H1 (cell line): ENCODE measurements around the gene NUP58. TPM values are rescaled to one million over a fixed set of nuclear protein-coding genes. Genes with fewer than 3 reads are reported as not detected.

Experiments used
- HDAC6 ChIP-seq: IDR thresholded peaks from one replicate; pipeline ENCODE4 v1.7.1; 2012; ENCODE audit warnings: low read depth, mild to moderate bottlenecking, inconsistent platforms, low read length, moderate library complexity
- SIX5 ChIP-seq: IDR thresholded peaks from 2 replicates; pipeline ENCODE4 v1.6.1; 2011; ENCODE audit warnings: mild to moderate bottlenecking, low read depth, low read length
- SRF ChIP-seq: IDR thresholded peaks from 2 replicates; pipeline ENCODE4 v1.6.1; 2011; ENCODE audit warnings: mild to moderate bottlenecking, low read depth, low read length, moderate library complexity
- polyA plus RNA-seq, 7 experiments: library from polyadenylated mRNA; depleted of rRNA in 3 of 7; stranded (reverse) in 5 of 7; unstranded in 2 of 7; fragments of >200 nt in 5 of 7; fragments of 200-250 nt in 2 of 7; gene quantifications; 1 replicate in 5 of 7; 2 replicates in 1 of 7; 4 replicates in 1 of 7; pipeline versions ENCODE4 v1.2.1 to v1.2.3, GENCODE V29; 2011 to 2013; ENCODE audit warnings: missing spikeins in 2 of 7, mixed read lengths in 2 of 7
- total RNA-seq: library from RNA; stranded (reverse); fragmentation: NEBNext Ultra II Directional; extraction: Animal tissue kit (Norgen Biotek cat#: 25700); gene quantifications from 2 replicates; pipeline ENCODE4 v1.2.1, GENCODE V29; 2021

NUP58 gene
- total and polyA plus RNA-seq, 2 of the 8 experiments (the other 6 are each of a cell fraction or from before 2014, with no cell fraction given) = 35.0 to 53.8 TPM

DNA sequence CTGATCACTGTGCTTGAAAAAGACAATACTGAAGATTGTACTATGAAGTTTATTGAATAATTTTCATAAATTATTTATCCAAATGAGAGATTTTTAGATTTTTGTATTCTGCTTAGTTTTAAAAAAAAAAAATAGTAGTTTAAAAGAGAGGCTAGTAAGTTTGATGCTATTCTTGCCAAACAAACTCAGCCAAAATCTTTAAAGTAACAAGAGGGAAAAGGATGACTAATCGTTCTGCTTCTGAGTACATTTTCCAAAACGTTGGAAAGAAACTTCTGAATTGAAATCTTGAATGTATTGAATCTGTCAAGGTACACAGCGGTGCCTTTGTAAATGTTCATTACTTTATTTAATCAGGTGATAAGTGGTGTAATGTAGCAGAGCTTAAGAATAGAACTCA, 34.4 kb downstream of the NUP58 start (continued):
- TF ChIP-seq SIX5 (no peak), SRF (no peak), HDAC6 (no peak)
